HFF-Myc (cell line): ENCODE results near the gene PKP1.

ENCODE experiments used
- DNase-seq: peaks from one replicate; pipeline ENCODE4 v3.0.0-alpha.2; 2011; ENCODE audit warnings: low read depth; ENCODE audit errors: extremely low read depth
- H3K4me3 ChIP-seq: replicated peaks from 2 replicates; pipeline ENCODE4 v1.5.1; 2011; ENCODE audit warnings: low read depth, mild to moderate bottlenecking, control low read depth, low read length
- CTCF ChIP-seq: IDR thresholded peaks from 2 replicates; pipeline ENCODE4 v1.5.1; 2012; ENCODE audit warnings: mild to moderate bottlenecking, low read depth, low read length, control low read depth; ENCODE audit errors: missing control alignments

PKP1 gene

DNA sequence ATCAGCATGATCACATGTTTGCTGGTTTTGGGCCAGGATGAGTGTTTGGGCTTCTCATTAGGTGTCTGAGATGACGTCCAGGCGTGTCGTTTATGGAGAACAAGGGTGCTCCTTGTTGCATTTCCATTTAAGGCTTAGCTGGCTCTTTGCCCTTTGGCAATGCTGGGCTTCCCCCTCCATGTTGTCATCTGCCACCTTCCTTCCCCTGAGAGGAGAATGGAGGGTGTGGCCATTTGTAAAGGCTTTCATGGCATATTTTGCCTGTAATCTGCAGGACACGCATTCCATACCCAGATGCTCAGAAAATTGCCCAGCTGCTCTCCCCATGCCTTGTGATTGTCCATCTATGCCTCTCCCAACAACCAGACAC lies 27.7 kb downstream of the PKP1 start:
- H3K4me3 ChIP-seq = no peak overlapping the region
- no peak for DNase-seq
- no peak for TF ChIP-seq CTCF

- DNase-seq = no peak
- TF ChIP-seq CTCF = no peak
- H3K4me3 ChIP-seq = no peak overlapping the region
Observed at GRCh38 chr1:201311356-201312011, 28.2 kb downstream of the PKP1 start.

GRCh38 chr1:201312298-201312697 lies 29.0 kb downstream of the PKP1 start:
- DNase-seq = no peak
- no peak for TF ChIP-seq CTCF
- H3K4me3 ChIP-seq = no peak overlapping the region

DNA sequence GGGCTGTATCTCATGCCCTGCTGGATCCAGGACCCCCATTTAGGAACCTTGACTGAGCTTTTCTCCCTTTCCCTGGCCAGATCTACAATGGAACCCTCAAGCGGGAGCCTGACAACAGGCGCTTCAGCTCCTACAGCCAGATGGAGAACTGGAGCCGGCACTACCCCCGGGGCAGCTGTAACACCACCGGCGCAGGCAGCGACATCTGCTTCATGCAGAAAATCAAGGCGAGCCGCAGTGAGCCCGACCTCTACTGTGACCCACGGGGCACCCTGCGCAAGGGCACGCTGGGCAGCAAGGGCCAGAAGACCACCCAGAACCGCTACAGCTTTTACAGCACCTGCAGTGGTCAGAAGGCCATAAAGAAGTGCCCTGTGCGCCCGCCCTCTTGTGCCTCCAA lies 29.8 kb downstream of the PKP1 start:
- H3K4me3 ChIP-seq = no peak overlapping the region
- no peak for DNase-seq
- TF ChIP-seq CTCF = no peak

DNA sequence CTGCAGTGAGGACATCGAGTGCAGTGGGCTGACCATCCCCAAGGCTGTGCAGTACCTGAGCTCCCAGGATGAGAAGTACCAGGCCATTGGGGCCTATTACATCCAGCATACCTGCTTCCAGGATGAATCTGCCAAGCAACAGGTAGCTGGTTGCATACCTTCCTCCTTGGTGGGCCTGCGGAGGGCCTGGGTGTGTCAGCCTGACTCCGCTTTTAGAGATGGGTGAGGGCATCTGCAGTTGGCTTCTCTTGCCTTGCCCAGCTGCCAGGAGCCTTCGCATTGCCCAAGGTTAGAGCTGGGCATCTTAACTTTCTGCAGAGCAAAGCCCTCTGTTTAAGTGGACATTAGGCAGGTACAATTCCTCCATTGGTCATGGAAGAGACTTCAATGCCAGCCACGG lies 33.2 kb downstream of the PKP1 start:
- DNase-seq = no peak
- TF ChIP-seq CTCF = no peak
- H3K4me3 ChIP-seq = no peak overlapping the region

- TF ChIP-seq CTCF = no peak
- DNase-seq = no peak
- H3K4me3 ChIP-seq = no peak overlapping the region
Observed at GRCh38 chr1:201317551-201317950, 34.2 kb downstream of the PKP1 start.

GRCh38 chr1:201318504-201319340 lies 35.4 kb downstream of the PKP1 start:
- H3K4me3 ChIP-seq = no peak overlapping the region
- TF ChIP-seq CTCF = no peak
- DNase-seq = no peak
